Prostate gland (tissue), 2 donors: Measurements from ENCODE around the gene RAD51B.

Experiments used
- POLR2A ChIP-seq: fragments of 450-650 bp; IDR thresholded peaks from one replicate; pipeline ENCODE4 v1.6.1; 2016; ENCODE audit warnings: antibody characterized with exemption, mild to moderate bottlenecking
- TF ChIP-seq, protein P1 (sequence below), 4 experiments: fragments of 200-600 bp in 2 of 4; fragments of 450-650 bp in 2 of 4; sonication (generic) in 2 of 4; IDR thresholded peaks; 1 replicate in 3 of 4; 2 replicates in 1 of 4; pipeline ENCODE4 v1.5.1; 2016 to 2019; ENCODE audit warnings: antibody characterized with exemption in 4 of 4, mild to moderate bottlenecking in 2 of 4, moderate library complexity in 2 of 4

DNA sequence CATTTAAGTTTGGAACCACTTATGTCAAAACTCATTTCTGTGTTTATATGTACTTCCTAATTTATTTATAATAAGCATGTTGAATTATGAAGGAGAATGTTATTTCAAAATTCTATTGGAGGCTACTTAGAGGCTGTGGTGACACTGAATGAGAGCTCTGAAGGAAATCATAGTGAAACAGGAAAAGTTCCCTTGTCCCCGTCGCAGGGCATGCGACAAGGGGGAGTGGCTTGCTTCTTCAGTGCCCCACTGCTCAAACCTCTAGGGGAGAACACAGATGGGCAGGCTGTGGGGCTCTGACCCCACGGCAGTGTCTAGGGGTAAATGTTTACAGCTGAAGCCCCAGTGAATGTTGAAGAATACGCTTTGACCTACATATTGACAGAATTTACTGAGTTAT, 261.9 kb downstream of the RAD51B start:
- TF ChIP-seq, protein P1, sequence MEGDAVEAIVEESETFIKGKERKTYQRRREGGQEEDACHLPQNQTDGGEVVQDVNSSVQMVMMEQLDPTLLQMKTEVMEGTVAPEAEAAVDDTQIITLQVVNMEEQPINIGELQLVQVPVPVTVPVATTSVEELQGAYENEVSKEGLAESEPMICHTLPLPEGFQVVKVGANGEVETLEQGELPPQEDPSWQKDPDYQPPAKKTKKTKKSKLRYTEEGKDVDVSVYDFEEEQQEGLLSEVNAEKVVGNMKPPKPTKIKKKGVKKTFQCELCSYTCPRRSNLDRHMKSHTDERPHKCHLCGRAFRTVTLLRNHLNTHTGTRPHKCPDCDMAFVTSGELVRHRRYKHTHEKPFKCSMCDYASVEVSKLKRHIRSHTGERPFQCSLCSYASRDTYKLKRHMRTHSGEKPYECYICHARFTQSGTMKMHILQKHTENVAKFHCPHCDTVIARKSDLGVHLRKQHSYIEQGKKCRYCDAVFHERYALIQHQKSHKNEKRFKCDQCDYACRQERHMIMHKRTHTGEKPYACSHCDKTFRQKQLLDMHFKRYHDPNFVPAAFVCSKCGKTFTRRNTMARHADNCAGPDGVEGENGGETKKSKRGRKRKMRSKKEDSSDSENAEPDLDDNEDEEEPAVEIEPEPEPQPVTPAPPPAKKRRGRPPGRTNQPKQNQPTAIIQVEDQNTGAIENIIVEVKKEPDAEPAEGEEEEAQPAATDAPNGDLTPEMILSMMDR (IDR thresholded peaks at IDR 0.05): no peak
- no peak for TF ChIP-seq POLR2A
